PC-9 (cell line): Measurements from ENCODE around the gene TRDN.

Experiments
- CTCF ChIP-seq: fragments of 200-600 bp; sonication (generic); conservative IDR thresholded peaks from 2 replicates; pipeline ENCODE4 v1.6.1; 2017; ENCODE audit warnings: mixed run types, antibody characterized with exemption, mild to moderate bottlenecking, moderate library complexity
- EZH2 ChIP-seq: fragments of 200-600 bp; sonication (generic); IDR thresholded peaks from 2 replicates; pipeline ENCODE4 v1.8.0; 2017; ENCODE audit warnings: antibody characterized with exemption, low read depth

- no peak for TF ChIP-seq CTCF
- TF ChIP-seq EZH2: no peak
Measured at GRCh38 chr6:123616016-123616415, 20.7 kb downstream of the TRDN start.
